DMS114 treated with DMSO at 0.1 percent for 48 hours (cell line): ENCODE measurements around the gene KCNV2.
A peak's percentile ranks its signal among the peaks of the same experiment; 100 is the strongest.

Experiments used
- DNase-seq: peaks from one replicate; lab custom pipeline; 2025; ENCODE audit not compliant: unreplicated experiment; lab: John Stamatoyannopoulos, UW

The KCNV2 gene

DNA sequence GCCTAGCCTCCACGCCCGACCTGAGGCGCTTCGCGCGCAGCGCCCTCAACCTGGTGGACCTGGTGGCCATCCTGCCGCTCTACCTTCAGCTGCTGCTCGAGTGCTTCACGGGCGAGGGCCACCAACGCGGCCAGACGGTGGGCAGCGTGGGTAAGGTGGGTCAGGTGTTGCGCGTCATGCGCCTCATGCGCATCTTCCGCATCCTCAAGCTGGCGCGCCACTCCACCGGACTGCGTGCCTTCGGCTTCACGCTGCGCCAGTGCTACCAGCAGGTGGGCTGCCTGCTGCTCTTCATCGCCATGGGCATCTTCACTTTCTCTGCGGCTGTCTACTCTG, 1.4 kb downstream of the KCNV2 start:
- DNase-seq: no peak

DNA sequence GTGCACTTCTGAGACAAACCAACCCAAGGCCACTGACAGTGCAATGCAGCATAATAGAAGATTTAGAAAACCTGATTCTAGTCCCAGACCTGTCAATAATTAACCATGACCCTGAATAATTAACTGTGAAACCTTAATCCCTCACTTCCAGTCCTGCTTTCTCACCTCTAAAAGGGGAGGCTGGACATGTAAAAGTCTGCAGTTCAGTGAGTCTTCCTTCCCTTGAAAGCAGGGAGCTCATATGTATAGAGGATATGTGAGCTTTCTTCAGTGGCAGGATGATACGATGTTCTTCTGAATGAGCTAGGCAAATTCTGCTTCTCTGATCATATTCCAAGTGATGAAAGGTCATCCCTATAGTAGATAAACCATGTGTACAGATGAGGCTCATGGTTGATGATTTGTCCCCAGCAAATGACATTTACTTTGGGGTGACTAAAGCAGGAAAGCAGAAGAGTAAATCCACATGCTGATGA, 2.9 kb downstream of the KCNV2 start:
- DNase-seq: no peak

DNA sequence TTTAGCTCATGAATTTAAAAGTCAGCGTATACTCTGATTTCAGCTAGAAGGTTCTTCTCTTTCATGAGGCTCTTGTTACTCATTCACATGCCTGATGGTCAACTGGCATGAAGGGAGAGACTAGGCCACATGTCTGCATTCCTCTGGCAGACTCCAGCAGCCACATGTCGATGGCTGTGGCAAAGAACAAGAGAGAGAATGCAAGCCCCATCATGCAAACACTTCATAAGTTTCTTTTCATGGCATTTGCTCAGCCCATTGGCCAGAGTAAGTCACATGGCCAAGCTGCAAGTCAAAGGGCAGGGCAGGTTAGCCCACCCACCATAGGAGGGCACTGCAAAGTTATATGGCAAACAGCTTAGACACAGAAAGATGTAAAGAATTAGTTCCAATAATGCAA, 5.4 kb downstream of the KCNV2 start:
- DNase-seq: no peak

DNA sequence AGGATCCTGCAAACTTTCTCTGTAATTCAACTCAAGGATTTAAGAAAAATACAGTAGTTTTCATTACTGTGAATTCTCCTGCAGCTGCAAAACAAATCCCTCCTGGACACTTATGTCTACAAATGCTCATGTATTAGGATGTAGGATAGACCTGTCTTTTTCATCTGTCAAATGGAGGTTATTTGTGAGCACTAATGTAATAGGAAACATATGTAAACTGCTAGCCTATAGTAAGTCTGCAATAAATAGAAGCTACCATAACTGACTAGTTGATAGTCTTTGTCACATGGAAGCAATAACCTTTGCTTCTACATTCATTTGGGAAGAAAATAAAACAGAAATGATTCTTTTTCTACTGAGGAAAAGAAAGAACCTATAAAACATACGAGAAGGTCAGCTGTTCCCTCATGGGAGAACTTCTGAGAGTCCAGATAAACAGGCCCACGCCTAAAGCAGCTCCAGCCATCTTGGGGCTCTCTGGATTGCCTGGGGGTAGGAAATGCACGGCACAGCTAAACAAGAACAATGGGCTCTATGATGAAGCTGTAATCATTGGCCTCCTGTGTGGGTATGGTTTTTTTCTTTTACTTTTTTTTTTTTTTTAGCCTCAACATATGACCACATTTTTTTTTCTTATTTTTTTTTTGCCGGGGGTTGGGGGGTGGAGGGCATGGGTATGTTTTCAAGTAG, 6.2 kb downstream of the KCNV2 start:
- no peak for DNase-seq

DNA sequence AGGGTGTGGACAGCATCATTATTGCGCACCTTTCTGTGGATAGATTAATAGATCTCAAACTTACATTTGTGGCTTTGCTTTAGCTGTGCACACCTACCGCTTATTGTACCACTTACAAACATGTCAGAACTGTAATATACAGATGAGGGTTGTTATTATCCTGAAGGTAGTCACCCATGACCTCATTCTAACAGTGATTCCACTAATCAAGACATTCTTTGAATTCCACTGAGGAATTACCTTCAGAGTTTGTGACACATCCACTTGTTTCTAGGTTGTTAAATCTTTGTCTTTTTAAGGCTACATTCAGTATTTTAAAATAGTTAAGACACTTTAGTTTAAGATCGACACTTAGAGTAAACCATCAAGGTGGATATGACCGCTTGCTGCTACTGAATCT, 7.8 kb downstream of the KCNV2 start:
- no peak for DNase-seq

DNA sequence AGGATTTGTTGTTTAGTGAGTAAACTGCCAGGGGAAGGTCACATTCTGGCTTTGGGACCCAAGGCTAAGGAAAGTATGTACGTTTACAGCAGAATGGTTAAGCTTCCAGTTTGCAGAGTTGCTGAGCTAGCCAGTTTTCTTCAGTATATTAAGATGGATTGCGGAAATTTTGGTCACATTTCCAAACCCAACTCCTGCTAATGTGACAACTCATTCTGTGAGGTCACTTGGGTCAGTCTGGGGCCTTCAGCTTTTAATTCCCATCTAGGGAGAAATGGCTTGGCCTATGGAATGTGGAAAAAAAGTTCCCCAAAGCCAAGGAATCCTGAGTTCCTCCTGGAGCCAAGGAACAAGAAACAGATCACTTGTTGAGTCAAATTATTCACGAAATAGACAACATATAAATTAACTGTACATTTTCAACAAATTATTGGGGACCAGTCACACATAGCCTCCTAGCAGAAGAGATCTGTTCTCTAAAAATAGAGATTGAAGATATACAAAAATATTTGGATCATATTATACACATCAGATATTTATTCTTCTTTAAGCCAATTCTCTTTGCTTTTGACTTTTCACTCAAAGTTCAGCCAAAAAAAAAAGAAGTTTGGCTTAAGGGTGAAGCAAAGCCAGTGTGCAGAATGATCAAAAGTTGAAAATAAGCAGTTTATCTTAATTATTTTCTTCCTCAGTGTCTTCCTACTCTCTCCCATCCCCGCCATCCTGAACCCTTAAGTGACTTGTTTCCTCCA, 8.8 kb downstream of the KCNV2 start:
- DNase-seq: no peak

DNA sequence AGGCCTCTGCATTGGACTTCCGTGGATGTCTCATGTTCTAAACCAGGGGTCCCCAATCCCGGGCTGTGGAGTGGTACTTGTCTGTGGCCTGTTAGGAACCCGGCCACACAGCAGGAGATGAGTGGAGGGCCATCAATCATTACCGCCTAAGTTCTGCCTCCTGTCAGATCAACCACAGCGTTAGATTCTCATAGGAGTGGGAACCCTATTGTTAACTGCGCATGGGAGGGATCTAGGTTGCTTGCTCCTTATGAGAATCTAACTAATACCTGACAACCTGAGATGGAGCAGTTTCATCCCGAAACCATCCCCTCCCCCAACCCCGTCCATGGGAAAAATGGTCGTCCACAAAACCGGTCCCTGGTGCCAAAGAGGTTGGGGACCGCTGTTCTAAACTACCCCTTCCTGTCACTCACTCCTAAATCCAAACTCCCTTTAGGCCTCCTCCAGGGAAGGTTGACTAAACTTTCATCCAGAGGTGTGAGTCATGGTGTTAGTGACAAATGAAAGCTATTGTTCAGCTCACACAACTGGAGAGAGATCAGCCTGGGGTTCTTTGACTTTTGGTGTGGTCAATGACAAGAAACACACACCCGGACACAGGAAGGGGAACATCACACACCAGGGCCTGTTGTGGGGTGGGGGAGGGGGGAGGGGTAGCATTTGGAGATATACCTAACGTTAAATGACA, 9.5 kb downstream of the KCNV2 start:
- no peak for DNase-seq

DNA sequence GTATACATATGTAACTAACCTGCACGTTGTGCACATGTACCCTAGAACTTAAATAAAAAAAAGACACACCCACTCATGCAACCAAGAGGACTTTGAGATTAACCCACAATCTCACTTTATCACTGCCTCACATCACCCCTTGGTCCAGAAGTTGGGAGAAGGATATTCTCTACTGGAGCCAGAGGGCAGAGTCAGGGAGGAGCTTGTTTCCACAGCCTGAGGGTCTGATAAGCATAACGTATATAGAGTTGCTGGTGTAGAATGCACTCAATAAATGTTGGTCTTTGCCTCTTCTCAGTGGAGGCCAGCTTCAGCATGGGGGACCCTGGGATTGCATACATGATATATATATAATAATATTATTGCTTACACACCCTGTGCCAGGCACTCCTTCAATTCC, 10.1 kb downstream of the KCNV2 start:
- no peak for DNase-seq

DNA sequence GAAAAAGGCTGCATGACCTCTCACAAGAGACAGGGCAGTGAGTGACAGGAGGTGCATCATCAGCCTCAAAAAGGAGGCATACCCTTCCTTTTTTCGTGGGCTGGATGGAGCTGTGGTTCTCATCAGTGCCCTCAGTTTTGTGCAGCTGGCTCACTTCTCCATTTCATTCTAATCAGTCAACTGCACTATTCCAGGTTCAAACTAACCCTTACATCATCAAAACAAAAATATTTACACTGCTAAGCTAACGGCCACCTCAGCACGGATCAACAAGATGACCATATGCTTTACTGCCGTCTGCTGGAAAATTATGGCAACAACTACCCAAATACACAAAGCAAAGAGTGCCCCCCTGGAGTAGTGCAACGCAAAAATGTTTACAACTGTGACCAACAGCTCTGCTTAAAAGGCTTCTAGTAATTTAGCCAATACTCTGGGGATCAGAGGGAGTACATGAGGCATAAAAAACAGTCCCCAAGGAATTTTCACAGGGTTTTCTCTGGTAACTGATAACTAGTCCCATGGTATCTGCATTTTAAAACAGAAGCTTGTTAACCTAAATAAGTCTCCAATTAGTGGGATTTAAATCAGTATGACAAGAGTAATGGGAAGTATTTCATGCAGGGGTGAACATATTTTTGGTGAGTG, 10.8 kb downstream of the KCNV2 start:
- peak; percentile 1 for DNase-seq

DNA sequence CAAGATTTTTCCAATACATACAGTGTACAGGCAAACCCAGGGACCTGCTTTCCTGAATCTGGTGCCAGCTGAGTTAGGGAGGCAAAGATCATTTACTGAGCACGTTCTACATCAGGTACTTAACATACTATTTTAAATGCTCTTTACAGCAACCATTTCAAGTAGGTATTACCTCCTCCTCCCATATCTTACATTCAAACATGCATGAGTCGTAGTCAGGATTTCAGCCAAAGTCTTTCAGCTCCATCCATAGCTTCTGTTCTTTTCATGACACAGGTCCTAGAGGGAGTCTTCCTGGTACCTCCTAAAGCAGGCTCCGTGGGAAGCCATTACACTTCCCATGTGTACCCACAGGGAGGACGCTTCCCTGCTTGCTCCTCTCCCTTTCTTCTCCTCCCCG, 11.7 kb downstream of the KCNV2 start:
- no peak for DNase-seq

DNA sequence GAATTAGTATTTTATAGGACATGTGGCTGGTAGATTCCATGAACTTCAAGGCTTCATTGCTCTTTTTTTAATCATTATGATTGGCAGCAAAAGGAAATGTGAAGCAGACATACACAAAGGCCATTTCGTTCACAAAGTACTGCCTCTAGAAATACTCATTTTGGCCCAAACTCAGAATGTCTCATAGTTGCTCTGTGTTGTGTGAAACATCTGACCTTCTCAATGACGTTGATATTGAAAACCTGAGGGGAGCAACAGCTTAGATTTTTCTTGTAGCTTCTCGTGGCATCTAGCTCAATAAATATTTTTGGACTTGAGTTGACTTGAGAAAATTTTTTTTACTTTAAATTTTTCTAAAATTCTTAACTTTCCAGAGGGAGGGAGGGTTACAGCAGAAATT, 12.4 kb downstream of the KCNV2 start:
- no peak for DNase-seq

DNA sequence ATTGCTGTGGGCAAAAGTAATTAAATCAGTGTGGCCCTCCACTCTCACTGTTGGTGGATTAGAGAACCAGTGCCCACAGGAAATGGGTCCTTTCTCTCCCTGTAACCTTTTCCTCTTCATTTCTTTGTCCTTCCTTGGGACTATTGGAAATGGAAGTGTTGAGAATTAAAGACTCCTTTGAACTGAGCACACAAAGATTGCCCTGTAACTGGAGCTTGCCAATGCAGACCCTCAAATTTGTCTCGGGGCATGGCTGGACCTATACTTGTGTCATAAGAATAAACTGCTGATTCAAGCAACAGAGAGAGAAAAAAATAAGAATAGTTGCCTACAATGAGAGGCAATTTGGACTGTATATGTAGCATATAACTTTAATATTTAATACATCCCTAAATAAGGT, 13.7 kb downstream of the KCNV2 start:
- no peak for DNase-seq

DNA sequence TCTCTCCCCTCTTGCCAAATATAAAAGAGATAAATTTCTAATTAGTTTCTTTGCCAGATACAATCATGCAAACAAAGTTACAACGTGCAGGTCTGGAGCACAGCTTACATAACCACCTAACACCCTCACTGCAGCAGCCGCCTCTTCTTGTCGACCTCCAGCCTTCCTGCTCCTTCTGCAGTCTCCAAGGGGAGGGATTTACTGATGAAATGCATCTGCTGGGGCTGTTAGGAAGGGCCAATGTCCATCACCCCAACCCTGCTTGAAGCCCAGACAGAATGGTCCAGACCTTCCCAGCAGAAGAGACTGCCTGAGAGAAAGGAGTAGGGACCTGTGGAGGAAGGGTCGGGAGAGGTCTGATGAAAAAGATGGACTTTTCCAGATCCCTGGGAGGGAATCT, 15.2 kb downstream of the KCNV2 start:
- no peak for DNase-seq

DNA sequence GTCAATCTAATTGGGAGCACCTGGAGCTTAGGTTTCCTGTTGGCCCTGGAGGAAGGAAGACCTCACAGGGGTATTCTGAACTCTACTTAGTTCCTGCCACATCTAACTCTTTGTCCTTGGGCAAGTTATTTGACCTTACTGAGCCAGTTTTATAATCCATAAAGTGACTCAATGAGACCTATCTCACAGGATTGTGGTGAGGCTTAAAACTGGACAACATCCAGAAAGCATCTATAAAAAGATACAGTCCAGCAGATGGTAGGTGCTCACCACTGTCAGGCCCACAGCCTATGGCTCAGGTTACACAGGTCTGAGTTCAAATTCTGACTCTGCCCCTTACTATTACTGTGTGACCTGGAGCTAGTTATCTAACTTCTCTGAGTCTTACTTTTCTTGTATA, 23.3 kb downstream of the KCNV2 start:
- DNase-seq: no peak

DNA sequence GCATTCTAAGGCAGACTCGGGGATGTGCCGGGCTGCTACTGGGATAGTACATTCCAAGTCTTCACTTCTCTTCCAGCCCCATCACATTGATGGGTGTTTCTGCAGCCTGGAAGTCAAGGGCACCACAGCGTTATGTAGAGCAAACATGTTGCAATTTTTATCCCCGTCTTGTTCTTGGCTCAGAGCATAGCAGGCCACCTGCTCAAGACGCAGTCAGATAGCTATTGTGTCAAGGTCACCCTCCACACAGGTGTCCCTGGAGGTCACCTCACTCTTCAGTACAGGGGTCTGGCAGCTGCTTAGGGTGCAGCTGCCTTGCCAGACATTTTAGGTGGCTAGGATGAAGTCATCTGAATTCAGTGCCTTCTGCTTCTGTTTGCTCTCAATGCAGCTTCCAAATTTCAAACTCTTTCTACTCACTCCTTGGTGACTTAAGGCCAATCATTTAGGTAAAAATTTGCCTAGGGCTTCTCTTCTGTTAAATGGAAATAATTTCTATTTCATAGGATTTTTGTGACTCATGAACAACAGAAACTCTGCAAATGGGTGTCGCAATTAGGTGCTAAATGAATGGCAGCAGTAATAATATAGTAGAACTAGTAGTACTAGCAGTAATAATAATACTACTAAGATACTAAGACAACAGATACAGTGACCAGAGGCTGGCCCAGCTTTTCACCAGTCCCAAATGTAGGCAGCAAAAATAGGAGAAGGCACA, 24.3 kb downstream of the KCNV2 start:
- no peak for DNase-seq

DNA sequence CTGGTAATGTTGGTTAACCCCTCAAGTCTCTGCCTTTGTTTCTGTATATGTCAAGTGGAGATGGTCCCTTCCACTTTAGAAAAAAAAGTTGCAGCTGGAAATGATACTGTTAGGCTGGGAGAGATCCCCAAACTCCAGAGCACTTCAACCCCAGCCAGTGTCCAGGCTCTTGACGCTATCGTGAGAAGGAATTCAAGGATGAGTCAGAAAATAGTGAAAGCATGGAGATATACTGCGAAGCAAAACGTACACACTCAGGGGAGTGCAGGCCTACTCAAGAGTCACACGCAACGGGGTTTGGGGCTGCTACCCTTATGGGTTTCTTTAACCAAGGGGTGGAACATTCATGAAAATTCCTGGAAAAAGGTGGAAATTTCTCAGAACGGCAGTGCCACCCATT, 24.9 kb downstream of the KCNV2 start:
- DNase-seq: no peak

DNA sequence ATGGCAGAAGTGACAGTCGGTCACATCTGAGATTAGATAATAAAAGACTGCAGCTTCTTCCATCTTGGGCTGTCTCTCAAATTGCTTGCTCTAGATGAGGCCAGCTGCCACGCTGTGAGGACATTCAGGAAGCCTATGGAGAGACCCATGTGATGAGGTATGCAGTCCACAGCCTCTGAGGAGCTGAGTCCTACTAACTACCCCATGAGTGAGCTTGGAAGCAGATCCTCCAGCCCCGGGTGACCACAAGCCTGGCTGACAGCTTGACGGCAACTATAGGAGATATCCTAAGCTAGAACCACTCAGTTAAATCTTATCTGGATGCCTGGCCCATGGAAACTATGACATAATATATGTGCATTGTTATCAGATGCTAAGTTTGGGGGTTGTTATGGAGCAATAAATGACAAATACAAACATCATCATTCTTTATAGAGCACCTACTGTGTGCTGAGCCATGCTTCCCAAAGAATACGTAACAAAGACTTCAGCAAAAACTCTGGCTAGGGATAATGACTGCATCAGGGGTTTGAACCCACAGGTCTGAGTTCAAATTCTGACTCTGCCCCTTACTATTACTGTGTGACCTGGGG, 26.7 kb downstream of the KCNV2 start:
- DNase-seq: no peak

DNA sequence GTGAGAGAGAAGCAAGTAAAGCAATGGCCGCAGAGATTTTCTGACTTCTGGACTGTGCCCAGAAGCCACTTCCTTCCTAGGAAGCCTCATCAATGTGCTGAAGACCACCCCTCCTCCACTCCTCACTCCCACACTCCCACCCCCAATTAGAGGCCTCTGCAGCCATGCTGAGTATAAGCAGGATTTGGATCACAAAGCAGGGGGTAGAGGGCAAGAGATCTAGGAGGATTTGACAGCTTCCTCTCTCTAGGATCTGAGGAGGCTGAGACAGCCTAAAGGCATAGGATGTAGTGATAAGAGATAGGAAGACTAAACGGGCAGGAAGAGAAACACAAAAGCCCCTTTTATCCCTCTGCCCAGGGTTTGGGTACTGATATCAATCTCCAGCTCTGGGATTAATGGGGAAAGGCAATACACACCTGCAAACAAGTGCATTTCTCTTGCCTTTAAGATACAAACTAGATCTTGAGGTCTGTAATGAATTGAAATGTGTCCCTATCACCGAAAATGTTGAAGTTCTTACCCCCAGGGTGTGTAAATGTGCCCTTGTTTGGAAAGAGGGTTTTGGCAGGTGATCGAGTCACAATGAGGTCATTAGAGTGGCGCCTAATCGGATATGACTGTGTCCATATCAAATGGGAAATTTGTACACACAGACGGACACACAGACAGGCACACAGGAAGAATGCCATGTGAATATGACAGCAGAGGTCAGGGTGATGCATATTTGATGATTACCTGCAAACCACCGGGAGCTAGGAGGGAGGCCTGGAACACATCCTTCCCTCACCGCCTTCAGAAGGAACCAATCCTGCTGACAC, 28.5 kb downstream of the KCNV2 start:
- no peak for DNase-seq

DNA sequence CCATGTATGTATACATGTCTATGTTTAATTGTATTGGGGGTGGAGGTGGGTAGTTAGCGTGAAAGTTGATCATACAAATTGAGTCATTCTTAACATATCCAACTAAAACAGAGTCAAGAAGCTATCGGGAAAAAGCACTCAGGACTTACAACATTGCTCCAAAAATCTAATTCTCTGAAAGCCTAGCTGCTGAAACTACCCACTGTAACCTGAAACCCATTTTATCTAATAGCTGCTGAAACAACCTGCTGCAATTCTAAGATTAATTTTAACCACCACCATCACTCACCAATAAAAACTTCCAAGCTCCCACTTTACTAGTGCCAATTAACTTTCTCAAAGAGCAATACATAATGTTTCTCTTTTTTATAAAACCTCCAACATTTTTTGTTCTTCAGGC, 32.2 kb downstream of the KCNV2 start:
- no peak for DNase-seq

DNA sequence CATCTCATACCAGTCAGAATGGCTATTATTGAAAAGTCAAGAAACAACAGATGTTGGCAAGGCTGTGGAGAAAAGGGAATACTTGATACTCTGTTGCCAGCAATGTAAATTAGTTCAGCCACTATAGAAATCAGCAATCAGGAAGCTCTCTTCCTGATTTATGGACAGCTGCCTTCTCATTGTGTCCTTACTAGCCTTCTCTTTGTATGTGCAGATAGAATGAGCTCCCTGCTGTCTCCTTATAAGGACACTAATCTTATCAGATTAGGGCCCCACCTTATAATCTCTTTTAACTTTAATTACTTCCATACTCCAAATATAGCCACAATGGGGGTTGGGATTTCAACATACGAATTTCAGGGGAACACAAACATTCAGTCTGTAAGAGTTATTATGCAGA, 38.0 kb downstream of the KCNV2 start:
- no peak for DNase-seq
